HepG2 (cell line): ENCODE measurements around the gene SLC38A3. TPM values are rescaled to one million over a fixed set of nuclear protein-coding genes. Genes with fewer than 3 reads are reported as not detected.

Source experiments
- CBX5 ChIP-seq: sonication (generic); formaldehyde crosslinking; IDR thresholded peaks from 2 replicates; pipeline ENCODE4 v1.4.0; 2020; ENCODE audit warnings: missing genetic modification reagents, borderline replicate concordance
- IKZF1 ChIP-seq: fragments of 450-650 bp; IDR thresholded peaks from 2 replicates; pipeline ENCODE4 v1.7.1; 2016
- TEF ChIP-seq: sonication (generic); formaldehyde crosslinking; IDR thresholded peaks from 2 replicates; pipeline ENCODE4 v1.5.0; 2020; ENCODE audit warnings: missing genetic modification reagents
- U2AF2 ChIP-seq: fragments of 200-400 bp; formaldehyde crosslinking; IDR thresholded peaks from 2 replicates; pipeline ENCODE4 v1.6.1; 2017; ENCODE audit warnings: low read depth, mild to moderate bottlenecking, low read length
- ZBTB43 ChIP-seq: sonication (generic); formaldehyde crosslinking; conservative IDR thresholded peaks from 2 replicates; pipeline ENCODE4 v1.4.0; 2020; ENCODE audit warnings: missing genetic modification reagents
- ZNF101 ChIP-seq: sonication (generic); formaldehyde crosslinking; IDR thresholded peaks from 2 replicates; pipeline ENCODE4 v1.4.0; 2020; ENCODE audit warnings: mild to moderate bottlenecking, low read depth, missing genetic modification reagents, borderline replicate concordance
- ZNF546 ChIP-seq: sonication (generic); formaldehyde crosslinking; conservative IDR thresholded peaks from 2 replicates; pipeline ENCODE4 v1.8.1; 2023; ENCODE audit warnings: mild to moderate bottlenecking, missing genetic modification reagents
- ZNF891 ChIP-seq: sonication (generic); formaldehyde crosslinking; IDR thresholded peaks from 2 replicates; pipeline ENCODE4 v1.5.0; 2020; ENCODE audit warnings: mild to moderate bottlenecking, missing genetic modification reagents
- polyA plus RNA-seq, 8 experiments: library from polyadenylated mRNA; depleted of rRNA in 3 of 8; stranded (reverse) in 7 of 8; unstranded in 1 of 8; fragments of >200 nt; fragmentation: Illumina TruSeq in 4 of 8; extraction: Trizol in 4 of 8; gene quantifications; 2 replicates each; pipeline versions ENCODE4 v1.2.1 to v1.2.3, GENCODE V29; 2011 to 2016; ENCODE audit warnings: low read depth in 4 of 8, missing spikeins in 1 of 8, mixed read lengths in 1 of 8; ENCODE audit not compliant: insufficient read depth in 1 of 8
- total RNA-seq, 5 experiments: library from RNA; depleted of rRNA; stranded (reverse); fragments of >200 nt; fragmentation: Illumina TruSeq; extraction: Trizol; gene quantifications; 2 replicates each; pipeline ENCODE4 v1.2.3, GENCODE V29; 2016; ENCODE audit warnings: low read depth in 1 of 5
- TF ChIP-seq, protein P1 (sequence below): sonication (generic); formaldehyde crosslinking; IDR thresholded peaks from 2 replicates; pipeline ENCODE4; 2020; ENCODE audit warnings: missing genetic modification reagents, mild to moderate bottlenecking, borderline replicate concordance
- TF ChIP-seq, protein P2 (sequence below): sonication (generic); formaldehyde crosslinking; IDR thresholded peaks from 2 replicates; pipeline ENCODE4 v1.5.0; 2020; ENCODE audit warnings: missing genetic modification reagents, mild to moderate bottlenecking, borderline replicate concordance
- TF ChIP-seq, protein P3 (sequence below): sonication (generic); formaldehyde crosslinking; IDR thresholded peaks from 2 replicates; pipeline ENCODE4 v1.8.1; 2023; ENCODE audit warnings: mild to moderate bottlenecking, inconsistent platforms, moderate library complexity, missing genetic modification reagents, borderline replicate concordance

Gene SLC38A3
- total and polyA plus RNA-seq, 2 of the 13 experiments (the other 11 are each of a cell fraction or from before 2014, with no cell fraction given) = 29.8 to 164 TPM

DNA sequence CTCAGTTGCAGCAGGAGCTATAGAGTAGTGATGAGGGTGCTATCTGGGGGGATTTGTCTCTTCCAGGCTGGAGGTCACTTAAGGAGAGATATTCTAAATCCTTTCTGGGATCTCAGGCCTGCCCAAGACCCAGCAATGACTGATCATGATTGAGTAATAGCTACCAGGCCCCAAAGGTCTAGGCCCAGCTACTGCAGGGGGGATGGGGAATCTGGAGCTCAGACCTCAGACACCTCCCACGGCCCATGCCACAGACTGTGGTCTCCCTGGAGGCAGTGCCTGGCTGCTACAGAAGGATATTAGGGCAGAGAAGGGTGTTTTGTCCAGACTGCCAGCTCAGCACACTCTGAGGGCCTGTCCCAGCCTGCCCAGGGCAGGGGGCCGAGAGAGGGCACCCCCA lies 6.9 kb downstream of the SLC38A3 start (continued):
- TF ChIP-seq ZNF101 (no peak), IKZF1 (no peak), ZNF891 (CRISPR knock-in tag) (no peak), CBX5 (no peak), ZBTB43 (CRISPR knock-in tag) (no peak), TEF (no peak), ZNF546 (no peak), U2AF2 (no peak)
- TF ChIP-seq, protein P1, sequence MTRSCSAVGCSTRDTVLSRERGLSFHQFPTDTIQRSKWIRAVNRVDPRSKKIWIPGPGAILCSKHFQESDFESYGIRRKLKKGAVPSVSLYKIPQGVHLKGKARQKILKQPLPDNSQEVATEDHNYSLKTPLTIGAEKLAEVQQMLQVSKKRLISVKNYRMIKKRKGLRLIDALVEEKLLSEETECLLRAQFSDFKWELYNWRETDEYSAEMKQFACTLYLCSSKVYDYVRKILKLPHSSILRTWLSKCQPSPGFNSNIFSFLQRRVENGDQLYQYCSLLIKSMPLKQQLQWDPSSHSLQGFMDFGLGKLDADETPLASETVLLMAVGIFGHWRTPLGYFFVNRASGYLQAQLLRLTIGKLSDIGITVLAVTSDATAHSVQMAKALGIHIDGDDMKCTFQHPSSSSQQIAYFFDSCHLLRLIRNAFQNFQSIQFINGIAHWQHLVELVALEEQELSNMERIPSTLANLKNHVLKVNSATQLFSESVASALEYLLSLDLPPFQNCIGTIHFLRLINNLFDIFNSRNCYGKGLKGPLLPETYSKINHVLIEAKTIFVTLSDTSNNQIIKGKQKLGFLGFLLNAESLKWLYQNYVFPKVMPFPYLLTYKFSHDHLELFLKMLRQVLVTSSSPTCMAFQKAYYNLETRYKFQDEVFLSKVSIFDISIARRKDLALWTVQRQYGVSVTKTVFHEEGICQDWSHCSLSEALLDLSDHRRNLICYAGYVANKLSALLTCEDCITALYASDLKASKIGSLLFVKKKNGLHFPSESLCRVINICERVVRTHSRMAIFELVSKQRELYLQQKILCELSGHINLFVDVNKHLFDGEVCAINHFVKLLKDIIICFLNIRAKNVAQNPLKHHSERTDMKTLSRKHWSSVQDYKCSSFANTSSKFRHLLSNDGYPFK = no peak
- TF ChIP-seq, protein P2, sequence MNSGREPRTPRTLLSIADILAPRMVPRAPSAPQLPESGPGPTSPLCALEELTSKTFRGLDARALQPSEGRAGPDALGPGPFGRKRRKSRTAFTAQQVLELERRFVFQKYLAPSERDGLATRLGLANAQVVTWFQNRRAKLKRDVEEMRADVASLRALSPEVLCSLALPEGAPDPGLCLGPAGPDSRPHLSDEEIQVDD (CRISPR knock-in tag) = no peak
- TF ChIP-seq, protein P3, sequence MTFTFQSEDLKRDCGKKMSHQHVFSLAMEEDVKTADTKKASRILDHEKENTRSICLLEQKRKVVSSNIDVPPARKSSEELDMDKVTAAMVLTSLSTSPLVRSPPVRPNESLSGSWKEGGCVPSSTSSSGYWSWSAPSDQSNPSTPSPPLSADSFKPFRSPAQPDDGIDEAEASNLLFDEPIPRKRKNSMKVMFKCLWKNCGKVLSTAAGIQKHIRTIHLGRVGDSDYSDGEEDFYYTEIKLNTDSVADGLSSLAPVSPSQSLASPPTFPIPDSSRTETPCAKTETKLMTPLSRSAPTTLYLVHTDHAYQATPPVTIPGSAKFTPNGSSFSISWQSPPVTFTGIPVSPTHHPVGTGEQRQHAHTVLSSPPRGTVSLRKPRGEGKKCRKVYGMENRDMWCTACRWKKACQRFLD (CRISPR knock-in tag) = no peak
